Measurements from ENCODE around the gene DHRS2.
"Not testable (repeated sequence)": the region's sequence is repeated elsewhere in the genome, so short reads cannot be mapped to it uniquely, and the experiment has no call there.

The DHRS2 gene

GRCh38 chr14:23633160-23633701, 2.9 kb upstream of the DHRS2 start:
- FAIRE-seq (no peak), DNase-seq (ENCODE audit: insufficient read length, low spot score) (no peak)
- TF ChIP-seq CTCF (IDR thresholded peaks at IDR 0.05; ENCODE audit: insufficient read depth, missing control alignments) = no peak

- not testable (repeated sequence) for DNase-seq (ENCODE audit: insufficient read length, low spot score); FAIRE-seq
These were observed 1.3 kb upstream of the DHRS2 start for GRCh38 chr14:23634698-23635412.

GRCh38 chr14:23637312-23637654, 1.1 kb downstream of the DHRS2 start:
- not testable (repeated sequence) for DNase-seq (ENCODE audit: insufficient read length, low spot score); FAIRE-seq

- DNase-seq (ENCODE audit: insufficient read length, low spot score); FAIRE-seq: not testable (repeated sequence)
These were observed 1.7 kb downstream of the DHRS2 start for GRCh38 chr14:23637655-23638413.

GRCh38 chr14:23638414-23639047, 2.4 kb downstream of the DHRS2 start:
- FAIRE-seq = no peak
- no peak for DNase-seq (ENCODE audit: insufficient read length, low spot score)
- TF ChIP-seq CTCF (IDR thresholded peaks at IDR 0.05; ENCODE audit: insufficient read depth, missing control alignments) = no peak

GRCh38 chr14:23639048-23639890, 3.1 kb downstream of the DHRS2 start:
- FAIRE-seq (no peak), DNase-seq (ENCODE audit: insufficient read length, low spot score) (no peak)
- TF ChIP-seq CTCF (IDR thresholded peaks at IDR 0.05; ENCODE audit: insufficient read depth, missing control alignments) = no peak

- TF ChIP-seq CTCF (IDR thresholded peaks at IDR 0.05; ENCODE audit: insufficient read depth, missing control alignments) = no peak
- FAIRE-seq (no peak), DNase-seq (ENCODE audit: insufficient read length, low spot score) (no peak)
These were observed 3.8 kb downstream of the DHRS2 start for GRCh38 chr14:23639891-23640523.

All from D721Med (cell line).